IMR-90 (cell line): ENCODE data around the gene ZSWIM5.

Experiments used
- BHLHE40 ChIP-seq: fragments of 150-350 bp; IDR thresholded peaks from 2 replicates; pipeline ENCODE4 v1.6.1; 2016; ENCODE audit warnings: mild to moderate bottlenecking, low read depth, low read length
- CEBPB ChIP-seq: IDR thresholded peaks from 2 replicates; pipeline ENCODE4 v1.6.1; 2012; ENCODE audit warnings: low read depth, low read length, improper control_type of control experiment
- CTCF ChIP-seq: conservative IDR thresholded peaks from 2 replicates; pipeline ENCODE4 v1.5.1; 2012; ENCODE audit warnings: mild to moderate bottlenecking, low read depth, low read length, improper control_type of control experiment
- ELK1 ChIP-seq: fragments of 150-350 bp; IDR thresholded peaks from 2 replicates; pipeline ENCODE4 v1.6.1; 2016; ENCODE audit warnings: low read depth, mild to moderate bottlenecking, low read length, moderate library complexity, borderline replicate concordance
- FOS ChIP-seq: fragments of 150-350 bp; IDR thresholded peaks from 2 replicates; pipeline ENCODE4 v1.6.1; 2016; ENCODE audit warnings: low read depth, low read length
- MAFK ChIP-seq: IDR thresholded peaks from 2 replicates; pipeline ENCODE4 v1.6.1; 2012; ENCODE audit warnings: low read depth, low read length, improper control_type of control experiment
- MAZ ChIP-seq: IDR thresholded peaks from 2 replicates; pipeline ENCODE4 v1.6.1; 2012; ENCODE audit warnings: low read depth, mild to moderate bottlenecking, low read length, improper control_type of control experiment, moderate library complexity, borderline replicate concordance
- MXI1 ChIP-seq: IDR thresholded peaks from 2 replicates; pipeline ENCODE4 v1.6.1; 2012; ENCODE audit warnings: low read depth, mild to moderate bottlenecking, low read length, moderate library complexity, borderline replicate concordance
- POLR2A ChIP-seq: IDR thresholded peaks from 2 replicates; pipeline ENCODE4 v1.6.1; 2012; ENCODE audit warnings: mild to moderate bottlenecking, low read depth, low read length
- RAD21 ChIP-seq: IDR thresholded peaks from 2 replicates; pipeline ENCODE4 v1.6.1; 2012; ENCODE audit warnings: low read length, improper control_type of control experiment
- RFX5 ChIP-seq: IDR thresholded peaks from 2 replicates; pipeline ENCODE4 v1.8.0; 2012; ENCODE audit warnings: low read depth, mild to moderate bottlenecking, low read length, moderate library complexity
- SMC3 ChIP-seq: fragments of 150-350 bp; IDR thresholded peaks from 2 replicates; pipeline ENCODE4 v1.6.1; 2016; ENCODE audit warnings: low read depth, mild to moderate bottlenecking, antibody characterized with exemption, low read length, moderate library complexity

GRCh38 chr1:45103534-45103933 lies 102.9 kb downstream of the ZSWIM5 start:
- TF ChIP-seq CTCF (no peak), RFX5 (no peak), FOS (no peak), POLR2A (no peak), ELK1 (no peak), RAD21 (no peak), MAZ (no peak), MAFK (no peak), CEBPB (no peak), BHLHE40 (no peak), SMC3 (no peak), MXI1 (no peak)
